DOHH2 (cell line): Measurements from ENCODE around the gene DLX4.

Experiments used
- CTCF ChIP-seq: fragments of 200-600 bp; sonication (generic); IDR thresholded peaks from one replicate; pipeline ENCODE4 v1.5.1; 2014; ENCODE audit warnings: antibody characterized with exemption, mild to moderate bottlenecking, low read depth, low read length; ENCODE audit not compliant: poor library complexity, severe bottlenecking
- EZH2phosphoT487 ChIP-seq: fragments of 200-600 bp; sonication (generic); IDR thresholded peaks from 2 replicates; pipeline ENCODE4 v1.6.1; 2017; ENCODE audit warnings: borderline replicate concordance, mild to moderate bottlenecking, antibody characterized with exemption, low read length, moderate library complexity, mixed read lengths

DNA sequence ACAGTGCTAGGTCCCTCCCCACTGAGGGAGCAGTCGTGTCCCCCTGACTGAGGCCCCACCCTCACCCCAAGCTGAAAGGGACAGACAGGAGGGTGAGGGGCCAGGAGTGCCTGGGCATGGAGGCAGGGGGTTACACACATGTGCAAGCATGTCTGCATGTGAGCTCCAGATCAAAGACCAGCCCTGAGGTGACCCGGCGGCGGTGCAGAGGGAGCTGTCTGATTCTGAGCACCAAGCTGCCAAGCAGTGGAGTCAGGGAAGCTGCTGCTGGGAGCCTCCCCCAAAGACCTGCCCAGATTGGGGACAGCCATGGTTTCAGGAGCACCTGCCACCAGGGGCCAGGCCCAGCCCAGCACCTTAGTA is 20.5 kb downstream of the DLX4 start:
- no peak for TF ChIP-seq CTCF
- no peak for TF ChIP-seq EZH2phosphoT487
